IPS-18c (cell line): ENCODE results near the gene CNTNAP2.

ENCODE experiments used
- H3K4me3 ChIP-seq: 2 replicates; pipeline ENCODE4 v1.7.0; 2013; ENCODE audit warnings: low read depth, mild to moderate bottlenecking, low read length, moderate library complexity; ENCODE audit not compliant: insufficient read depth
- H3K9me3 ChIP-seq: one replicate; pipeline ENCODE4 v1.6.1; 2013; ENCODE audit warnings: mild to moderate bottlenecking, low read length, moderate library complexity; ENCODE audit not compliant: control insufficient read depth, insufficient read depth

CNTNAP2 gene

DNA sequence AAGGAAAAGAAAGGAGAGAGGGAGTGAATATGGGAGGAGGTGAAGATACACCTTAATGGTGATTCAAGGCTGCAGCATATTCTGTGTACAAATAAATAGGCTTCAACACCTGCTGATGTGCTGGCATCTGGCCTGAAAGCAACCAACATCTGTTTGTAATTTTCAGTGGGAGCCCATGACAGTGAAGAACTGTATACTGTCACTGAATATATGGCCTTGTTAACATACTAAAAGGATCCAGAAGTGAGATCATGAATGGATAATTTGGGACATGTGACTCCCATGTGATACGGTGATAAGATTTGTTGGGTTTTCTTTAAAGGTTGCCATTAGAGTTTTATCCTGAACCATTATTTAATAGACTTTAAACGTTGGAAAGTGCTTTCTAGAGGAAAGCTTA, 459.3 kb downstream of the CNTNAP2 start:
- Histone ChIP-seq H3K4me3 (no peak overlapping the region), H3K9me3 (no peaks in the 10 kb centered on the region)

DNA sequence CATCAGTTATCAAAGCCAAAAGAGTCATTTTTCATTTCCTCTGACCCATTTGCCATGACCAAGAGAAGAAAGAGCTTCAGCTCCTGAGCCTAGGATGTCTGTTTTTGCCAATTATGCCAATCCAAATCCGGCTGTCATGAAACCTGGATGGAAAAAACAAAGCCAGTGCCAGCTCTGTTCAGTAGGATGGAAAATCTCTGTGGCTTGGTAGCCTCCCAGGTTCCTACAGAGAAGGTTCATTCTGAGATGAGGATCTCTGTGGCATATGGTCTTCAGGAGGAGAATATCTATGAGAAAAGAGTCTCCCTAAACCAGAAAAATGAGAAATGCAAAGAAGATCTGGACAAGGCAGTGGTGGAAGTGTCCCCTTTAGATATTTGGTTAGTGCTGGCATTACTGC, 475.4 kb downstream of the CNTNAP2 start:
- Histone ChIP-seq H3K4me3 (no peak overlapping the region), H3K9me3 (no peaks in the 10 kb centered on the region)

DNA sequence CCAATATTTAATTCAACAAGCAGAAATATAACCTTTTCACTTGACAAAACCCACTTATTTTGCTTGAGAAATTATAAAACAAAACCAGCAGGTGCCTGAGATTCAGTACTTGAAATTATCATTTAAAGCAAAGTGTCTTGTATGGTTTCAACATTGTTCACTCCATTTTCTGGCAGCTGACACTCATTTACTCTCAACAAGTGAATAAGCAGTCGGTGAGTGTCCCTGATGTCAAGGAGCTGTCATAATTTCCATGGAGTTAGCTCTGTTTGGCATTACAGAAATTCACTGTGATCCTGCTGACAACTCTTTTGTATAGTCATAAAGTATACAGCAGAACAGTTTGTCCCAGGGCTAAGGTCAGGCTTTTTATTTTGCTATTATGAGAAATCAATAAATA, 490.0 kb downstream of the CNTNAP2 start:
- Histone ChIP-seq H3K9me3 (no peaks in the 10 kb centered on the region), H3K4me3 (no peak overlapping the region)

DNA sequence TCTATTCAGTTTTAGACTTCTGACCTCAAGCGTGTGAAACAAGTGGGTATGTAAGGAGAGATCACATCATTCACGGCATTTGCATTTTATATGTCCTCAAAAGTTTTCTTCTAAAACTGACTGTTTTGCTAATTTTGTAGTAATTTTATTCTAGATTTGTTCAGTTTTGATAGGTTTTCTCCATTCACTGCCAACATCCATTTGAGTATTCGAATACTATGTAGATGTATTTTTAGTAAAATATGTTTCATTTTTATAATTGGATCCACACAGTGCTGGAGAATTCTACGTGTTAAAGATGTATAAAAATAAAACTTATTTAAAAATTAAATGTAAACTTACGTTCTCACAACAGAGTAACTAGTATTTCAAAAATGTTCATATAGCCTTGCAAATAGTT, 503.0 kb downstream of the CNTNAP2 start:
- Histone ChIP-seq H3K9me3 (no peaks in the 10 kb centered on the region), H3K4me3 (no peak overlapping the region)

DNA sequence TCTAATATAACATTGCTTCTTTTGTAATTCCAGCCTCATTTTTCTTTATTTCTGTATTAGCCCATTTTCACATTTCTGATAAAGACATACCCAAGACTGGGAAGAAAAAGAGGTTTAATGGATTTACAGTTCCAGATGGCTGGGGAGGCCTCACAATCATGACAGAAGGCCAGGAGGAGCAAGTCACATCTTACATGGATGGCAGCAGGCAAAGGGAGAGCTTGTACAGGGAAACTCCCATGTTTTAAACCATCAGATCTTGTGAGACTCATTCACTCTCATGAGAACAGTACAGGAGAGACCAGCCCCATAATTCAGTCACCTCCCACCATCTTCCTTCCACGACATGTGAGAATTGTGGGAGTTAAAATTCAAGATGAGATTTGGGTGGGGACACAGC, 510.3 kb downstream of the CNTNAP2 start:
- Histone ChIP-seq H3K9me3 (no peaks in the 10 kb centered on the region), H3K4me3 (no peak overlapping the region)

DNA sequence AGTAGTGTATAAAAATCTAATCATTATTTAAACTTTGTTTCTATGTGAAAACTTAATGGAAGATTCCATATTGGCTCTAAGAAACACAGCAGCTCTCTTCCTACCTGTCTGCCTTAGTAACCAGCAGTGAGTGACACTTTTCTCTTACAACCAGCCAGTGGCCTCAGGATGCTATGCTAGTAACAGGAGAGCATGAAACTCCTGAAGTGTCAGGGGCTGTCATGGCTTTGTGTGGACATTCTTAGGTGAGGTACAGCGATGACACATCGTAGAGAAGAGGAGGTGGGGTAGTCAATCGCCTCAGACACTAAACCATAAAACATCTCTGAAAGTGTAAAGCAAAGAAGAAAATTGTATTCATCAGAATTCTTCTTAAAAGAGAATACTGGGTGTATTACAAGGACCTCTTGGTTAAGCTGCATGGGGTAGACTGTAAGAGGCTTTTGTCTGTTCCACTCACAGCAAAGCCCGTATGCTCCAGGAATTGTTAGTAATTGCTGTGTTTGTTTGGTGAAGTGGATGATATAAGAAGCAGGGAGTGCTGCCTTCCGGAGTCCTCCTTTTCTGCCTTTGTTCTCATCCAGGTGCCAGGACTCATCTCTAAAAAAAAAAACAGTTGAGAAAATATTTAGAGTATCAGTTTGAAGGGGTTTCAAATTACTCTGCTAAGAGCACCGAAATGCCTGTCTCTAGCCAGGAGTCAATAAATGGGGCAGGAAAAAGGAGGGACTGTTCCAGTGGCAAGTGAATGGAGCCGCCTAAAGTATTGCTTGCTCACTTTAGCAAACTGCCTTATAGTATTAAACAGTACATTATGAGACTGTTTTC, 518.8 kb downstream of the CNTNAP2 start:
- Histone ChIP-seq H3K4me3 (no peak overlapping the region), H3K9me3 (no peaks in the 10 kb centered on the region)

DNA sequence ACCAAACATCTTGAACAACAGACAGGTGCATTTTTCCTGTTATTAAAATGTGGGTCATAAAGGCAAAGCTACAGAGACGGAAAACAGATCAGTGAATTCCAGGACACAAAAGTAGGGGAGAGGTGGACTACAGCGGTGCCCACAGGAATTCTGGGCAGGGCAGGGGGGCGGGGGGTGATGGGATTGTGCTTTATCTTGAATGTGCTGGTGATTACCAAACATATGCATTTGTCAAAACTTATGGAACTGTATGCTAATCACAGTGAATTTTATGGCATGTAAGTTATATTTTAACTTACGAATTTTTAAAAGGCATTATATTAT, 519.4 kb downstream of the CNTNAP2 start:
- no peaks in the 10 kb centered on the region for H3K9me3 ChIP-seq
- no peak overlapping the region for H3K4me3 ChIP-seq

DNA sequence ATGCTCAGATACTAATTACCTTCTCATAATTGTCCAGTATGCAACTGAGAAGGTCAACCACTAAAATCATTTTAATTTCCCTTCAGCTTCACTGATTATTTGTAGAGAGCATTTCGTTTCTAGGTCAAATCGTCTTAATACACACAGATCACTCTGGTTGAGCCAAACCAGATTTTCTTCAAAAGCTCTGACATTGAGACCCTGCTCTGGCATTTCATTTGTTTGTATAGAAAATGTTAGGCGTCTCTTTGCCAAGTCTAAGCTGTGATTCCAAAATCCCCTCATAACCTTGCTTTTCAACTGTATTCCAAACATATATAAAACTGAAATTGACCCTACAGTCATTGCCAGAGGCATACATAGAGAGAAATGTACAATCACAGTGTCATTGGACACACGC, 520.0 kb downstream of the CNTNAP2 start:
- Histone ChIP-seq H3K9me3 (no peaks in the 10 kb centered on the region), H3K4me3 (no peak overlapping the region)

DNA sequence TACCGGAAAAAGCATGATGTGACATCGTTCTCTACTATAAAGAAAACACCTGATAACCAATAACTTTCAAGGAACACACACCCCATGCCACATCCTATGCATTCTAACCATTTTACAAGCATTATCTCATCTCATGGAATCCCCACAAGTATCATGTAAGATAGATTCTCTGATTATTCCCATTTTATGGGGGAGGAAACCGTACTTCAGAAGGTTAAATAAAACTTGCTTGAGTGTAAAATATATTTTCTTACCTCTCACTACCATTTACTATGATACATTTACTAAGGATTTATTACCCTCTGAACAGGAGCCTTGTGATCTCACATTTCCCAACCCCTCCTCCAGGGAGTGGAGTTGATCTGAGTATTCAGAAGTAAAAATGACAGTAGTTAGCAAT, 522.7 kb downstream of the CNTNAP2 start:
- no peaks in the 10 kb centered on the region for H3K9me3 ChIP-seq
- no peak overlapping the region for H3K4me3 ChIP-seq

DNA sequence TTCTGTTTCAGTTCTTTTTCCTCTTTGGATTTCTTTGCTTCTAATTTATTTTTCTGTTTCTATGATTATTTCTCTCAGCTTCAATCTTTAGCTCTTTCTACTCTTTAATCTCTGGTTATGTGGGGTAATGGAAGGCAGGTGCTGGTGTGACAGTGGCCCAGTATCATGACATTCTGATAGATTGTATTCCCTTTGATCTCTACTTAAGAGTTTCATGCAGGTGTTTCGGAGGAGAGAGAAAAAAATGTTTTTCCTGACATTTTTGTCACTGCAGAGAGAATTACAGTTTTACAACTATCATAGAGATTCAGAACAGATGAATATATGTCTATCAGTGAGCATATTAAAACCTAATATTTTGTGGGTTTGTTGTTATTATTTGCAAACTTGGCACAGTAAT, 524.9 kb downstream of the CNTNAP2 start:
- no peaks in the 10 kb centered on the region for H3K9me3 ChIP-seq
- no peak overlapping the region for H3K4me3 ChIP-seq

DNA sequence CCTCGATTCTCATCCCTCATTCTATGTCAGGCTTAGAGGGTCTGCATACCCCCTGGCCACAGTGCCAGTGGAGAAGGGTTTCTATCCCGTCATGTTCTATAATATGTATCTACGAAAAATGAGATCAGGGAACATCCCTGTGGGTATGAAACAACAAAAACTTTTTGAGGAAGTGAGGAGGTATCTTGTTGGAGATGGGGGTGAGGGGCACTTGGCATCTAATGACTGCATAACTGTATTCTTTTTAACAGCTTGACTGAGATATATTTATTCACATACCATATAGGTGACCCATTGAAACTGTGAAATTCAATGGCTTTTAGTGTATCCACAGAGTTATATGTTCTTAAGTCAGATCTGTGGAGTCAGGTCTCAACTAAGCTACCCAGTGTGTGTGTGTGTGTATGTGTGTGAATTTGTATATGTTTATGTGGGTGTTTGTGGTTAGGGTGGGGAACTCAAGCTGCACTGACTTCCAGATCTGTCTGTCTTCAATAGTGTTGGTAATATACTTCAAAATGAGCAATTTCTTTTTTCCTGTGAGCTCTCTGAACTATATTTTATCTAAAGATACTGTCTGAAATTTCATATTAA, 528.9 kb downstream of the CNTNAP2 start:
- no peak overlapping the region for H3K4me3 ChIP-seq
- no peaks in the 10 kb centered on the region for H3K9me3 ChIP-seq

DNA sequence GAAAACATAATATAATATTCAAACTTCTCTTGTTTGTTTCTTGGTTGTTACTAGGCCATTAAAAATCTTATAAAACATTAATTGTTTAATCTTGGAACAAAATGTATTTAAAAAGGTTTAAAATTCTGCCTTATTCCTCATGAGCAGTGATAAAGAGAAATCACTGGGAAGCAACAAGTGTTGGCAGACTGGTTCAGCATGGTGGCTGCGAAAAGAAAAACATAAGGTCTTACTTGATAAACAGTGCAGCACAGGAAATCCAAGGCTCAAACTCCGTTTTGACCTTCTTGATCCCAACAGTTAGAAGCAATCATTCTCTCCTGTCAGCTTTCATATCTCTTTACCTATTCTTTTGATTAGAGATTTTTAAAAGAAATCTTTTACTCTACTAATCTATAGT, 530.8 kb downstream of the CNTNAP2 start:
- no peaks in the 10 kb centered on the region for H3K9me3 ChIP-seq
- no peak overlapping the region for H3K4me3 ChIP-seq

DNA sequence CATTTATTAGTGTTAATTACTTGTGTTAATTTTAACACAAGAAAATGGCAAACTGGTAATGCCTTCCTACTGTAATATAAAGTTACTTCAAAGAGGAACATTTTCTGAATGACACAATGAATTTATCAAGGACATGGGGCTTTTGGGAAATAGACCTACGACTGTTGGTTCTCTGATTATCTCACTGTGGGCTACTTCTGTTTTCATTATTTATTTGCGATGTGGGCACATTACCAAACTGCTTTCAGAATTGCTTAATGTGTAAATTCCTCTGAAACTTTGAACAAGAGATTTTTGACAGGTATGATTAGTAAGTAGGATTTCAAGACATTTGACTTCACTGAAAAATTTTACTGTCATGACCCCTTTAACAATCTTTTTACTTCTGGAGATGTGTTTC, 535.6 kb downstream of the CNTNAP2 start:
- Histone ChIP-seq H3K4me3 (no peak overlapping the region), H3K9me3 (no peaks in the 10 kb centered on the region)

DNA sequence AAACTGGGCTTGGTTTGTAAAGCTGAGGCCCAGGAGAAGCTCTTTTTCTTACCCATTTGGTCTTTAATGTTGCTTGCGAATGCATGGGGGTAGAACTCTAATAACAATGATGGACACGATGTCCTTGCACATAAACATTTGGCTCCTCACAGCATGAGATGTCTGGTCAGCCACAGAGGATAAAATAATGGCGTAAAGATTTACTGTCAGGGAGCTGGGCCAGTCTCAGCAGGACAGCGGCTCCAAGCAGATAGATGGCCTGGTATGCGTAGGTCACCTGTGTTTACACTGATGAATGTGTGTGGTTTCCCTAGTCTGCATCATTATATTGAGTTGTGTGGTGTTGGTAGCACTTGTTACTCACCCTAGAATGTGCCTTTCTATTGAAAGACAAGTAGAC, 537.4 kb downstream of the CNTNAP2 start:
- Histone ChIP-seq H3K4me3 (no peak overlapping the region), H3K9me3 (no peaks in the 10 kb centered on the region)

DNA sequence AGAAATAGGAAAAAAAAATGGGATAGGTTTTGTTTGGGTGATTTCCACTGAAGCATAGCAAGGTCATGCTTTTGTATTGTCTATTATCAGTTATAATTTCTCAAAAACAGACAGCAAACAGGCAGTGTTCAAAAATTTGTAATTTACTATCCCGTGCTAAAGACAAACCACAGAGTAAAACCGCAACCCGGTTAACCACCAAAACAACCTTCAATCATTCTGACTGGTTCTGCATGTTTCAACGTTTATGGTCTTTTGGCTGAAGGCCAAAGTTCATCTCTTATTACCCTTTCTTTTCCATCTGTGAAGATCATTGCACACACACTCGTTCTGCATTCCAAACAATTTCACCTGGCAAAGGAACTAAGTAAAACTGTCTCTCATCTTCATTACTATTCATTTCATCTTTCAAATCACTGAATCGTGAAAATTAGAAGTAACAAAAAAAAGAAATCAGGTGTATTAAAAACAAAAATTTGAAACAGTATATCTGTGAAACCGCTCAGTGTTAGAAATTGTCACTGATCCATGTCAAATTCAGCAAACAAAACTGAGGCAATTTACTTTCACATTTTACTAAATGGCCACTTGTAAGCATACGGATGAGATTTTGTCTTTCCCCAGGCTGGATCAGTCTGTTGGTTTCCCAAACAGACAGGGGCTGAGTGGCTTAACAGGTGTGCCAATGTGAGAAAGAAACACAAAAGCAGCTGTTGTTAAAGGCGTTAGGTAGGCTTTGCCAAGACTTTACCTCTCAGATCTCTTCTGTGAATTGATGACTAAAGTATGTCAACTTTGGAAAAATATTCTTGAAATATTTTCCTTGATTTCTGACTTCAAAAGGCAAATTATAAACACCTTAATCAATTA, 539.6 kb downstream of the CNTNAP2 start:
- Histone ChIP-seq H3K9me3 (no peaks in the 10 kb centered on the region), H3K4me3 (no peak overlapping the region)

DNA sequence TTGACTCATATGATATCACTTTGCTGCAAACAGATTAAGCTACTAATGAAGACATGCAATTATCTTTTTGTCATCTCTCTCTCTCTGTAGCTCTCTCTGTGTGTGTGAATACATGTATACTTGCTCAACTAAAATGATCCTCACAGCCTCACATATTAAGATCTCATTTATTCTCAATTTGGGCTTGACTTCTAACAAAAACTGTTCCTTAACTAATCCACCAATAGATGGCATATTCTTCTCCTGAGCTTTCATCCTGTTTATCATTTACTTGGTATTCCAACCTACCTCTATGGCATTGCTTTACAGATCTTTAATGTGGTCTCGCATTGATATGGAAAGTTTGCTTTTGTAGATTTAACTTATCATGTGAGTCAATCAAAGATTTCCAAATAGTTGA, 540.4 kb downstream of the CNTNAP2 start:
- Histone ChIP-seq H3K4me3 (no peak overlapping the region), H3K9me3 (no peaks in the 10 kb centered on the region)

DNA sequence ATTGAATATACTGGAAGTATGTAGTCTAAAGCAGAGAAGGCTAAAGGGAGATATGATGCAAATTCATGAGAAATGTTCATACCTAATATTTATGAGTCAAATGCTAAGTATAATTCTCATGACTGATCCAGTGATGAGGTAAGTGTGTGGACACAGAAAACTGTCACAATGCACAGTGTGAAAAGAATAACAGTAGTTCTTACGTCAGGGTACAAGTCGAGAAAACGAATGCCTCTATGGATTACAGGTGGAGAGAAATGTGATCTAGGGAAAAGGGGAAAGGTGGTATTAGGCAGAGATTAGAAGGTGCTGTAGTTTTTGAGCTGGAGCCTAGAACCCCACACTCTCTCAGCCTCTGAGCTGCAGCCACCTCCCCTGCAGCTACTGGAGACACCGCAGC, 542.0 kb downstream of the CNTNAP2 start:
- Histone ChIP-seq H3K9me3 (no peaks in the 10 kb centered on the region), H3K4me3 (no peak overlapping the region)

DNA sequence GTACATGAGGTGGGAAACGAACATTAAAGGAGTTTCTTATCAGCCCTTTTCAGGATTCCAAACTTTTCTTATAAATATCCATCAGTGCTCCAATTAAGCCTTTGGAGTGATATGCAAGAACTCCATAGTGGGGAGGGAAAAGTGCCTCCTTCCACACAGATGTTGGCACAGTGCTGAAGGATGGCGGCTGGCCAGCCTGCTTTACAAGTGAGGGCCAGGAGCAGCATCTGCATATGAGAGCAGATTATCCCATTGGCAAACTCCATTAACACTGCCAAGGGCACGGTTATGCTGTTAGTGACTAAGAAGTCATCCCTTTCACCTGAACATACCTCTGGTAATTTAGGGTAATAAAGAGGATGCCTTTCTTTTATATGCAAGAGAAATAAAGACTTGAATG, 543.1 kb downstream of the CNTNAP2 start:
- no peaks in the 10 kb centered on the region for H3K9me3 ChIP-seq
- H3K4me3 ChIP-seq = no peak overlapping the region
